Upper lobe of right lung (tissue), 1 donor: ENCODE data around the gene OLIG2. TPM values are rescaled to one million over a fixed set of nuclear protein-coding genes. Genes with fewer than 3 reads are reported as not detected.

Source experiments
- ATAC-seq: fragments of 200-7000 bp; cut with Tn5 transposase; one replicate; pipeline ENCODE4 v1.9.1; 2020; ENCODE audit warnings: mild to moderate bottlenecking, moderate library complexity
- DNase-seq: peaks from one replicate; pipeline ENCODE4 v3.0.0-alpha.2; 2020
- H3K27ac ChIP-seq: fragments of 200-600 bp; one replicate; pipeline ENCODE4 v1.8.0; 2022
- H3K27me3 ChIP-seq: fragments of 200-600 bp; one replicate; pipeline ENCODE4 v1.8.0; 2022; ENCODE audit warnings: mild to moderate bottlenecking
- H3K36me3 ChIP-seq: fragments of 200-600 bp; one replicate; pipeline ENCODE4 v1.8.0; 2022
- H3K4me1 ChIP-seq: fragments of 200-600 bp; one replicate; pipeline ENCODE4 v1.8.0; 2022
- H3K4me3 ChIP-seq: fragments of 200-600 bp; one replicate; pipeline ENCODE4 v1.8.0; 2022; ENCODE audit warnings: mild to moderate bottlenecking
- H3K9me3 ChIP-seq: fragments of 200-600 bp; one replicate; pipeline ENCODE4 v1.8.0; 2022
- intact Hi-C: fragments of 100-400 bp; cut with DNase I; formaldehyde crosslinking; loops from one replicate; pipeline ENCODE4 v1.11.0; 2022
- total RNA-seq: library from RNA; stranded (reverse); fragmentation: NEBNext Ultra II Directional; extraction: Animal tissue kit (Norgen Biotek cat#: 25700); gene quantifications from one replicate; pipeline ENCODE4 v1.2.1, GENCODE V29; 2021
- TF ChIP-seq, protein P1 (sequence below): fragments of 200-600 bp; IDR thresholded peaks from one replicate; pipeline ENCODE4 v1.8.0; 2022; ENCODE audit warnings: antibody characterized with exemption
- donor health status: DM: no; HTN: yes; CAD: no; lungs with severe emphysema.

Gene OLIG2
- total RNA-seq, 1 donor from 2014 or later: not detected

- TF ChIP-seq, protein P1, sequence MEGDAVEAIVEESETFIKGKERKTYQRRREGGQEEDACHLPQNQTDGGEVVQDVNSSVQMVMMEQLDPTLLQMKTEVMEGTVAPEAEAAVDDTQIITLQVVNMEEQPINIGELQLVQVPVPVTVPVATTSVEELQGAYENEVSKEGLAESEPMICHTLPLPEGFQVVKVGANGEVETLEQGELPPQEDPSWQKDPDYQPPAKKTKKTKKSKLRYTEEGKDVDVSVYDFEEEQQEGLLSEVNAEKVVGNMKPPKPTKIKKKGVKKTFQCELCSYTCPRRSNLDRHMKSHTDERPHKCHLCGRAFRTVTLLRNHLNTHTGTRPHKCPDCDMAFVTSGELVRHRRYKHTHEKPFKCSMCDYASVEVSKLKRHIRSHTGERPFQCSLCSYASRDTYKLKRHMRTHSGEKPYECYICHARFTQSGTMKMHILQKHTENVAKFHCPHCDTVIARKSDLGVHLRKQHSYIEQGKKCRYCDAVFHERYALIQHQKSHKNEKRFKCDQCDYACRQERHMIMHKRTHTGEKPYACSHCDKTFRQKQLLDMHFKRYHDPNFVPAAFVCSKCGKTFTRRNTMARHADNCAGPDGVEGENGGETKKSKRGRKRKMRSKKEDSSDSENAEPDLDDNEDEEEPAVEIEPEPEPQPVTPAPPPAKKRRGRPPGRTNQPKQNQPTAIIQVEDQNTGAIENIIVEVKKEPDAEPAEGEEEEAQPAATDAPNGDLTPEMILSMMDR: no peak
- Histone ChIP-seq H3K4me1 (no peaks in the 10 kb centered on the region), H3K4me3 (no peak overlapping the region), H3K9me3 (no peaks in the 10 kb centered on the region), H3K27ac (no peak overlapping the region), H3K36me3 (no peaks in the 10 kb centered on the region), H3K27me3 (peaks cover 11% of the 10 kb centered on the region)
- DNase-seq (no peak), ATAC-seq (no peak)
- intact Hi-C loops: no loop called here
These were observed 32.8 kb downstream of the OLIG2 start for GRCh38 chr21:33058527-33058926.

DNA sequence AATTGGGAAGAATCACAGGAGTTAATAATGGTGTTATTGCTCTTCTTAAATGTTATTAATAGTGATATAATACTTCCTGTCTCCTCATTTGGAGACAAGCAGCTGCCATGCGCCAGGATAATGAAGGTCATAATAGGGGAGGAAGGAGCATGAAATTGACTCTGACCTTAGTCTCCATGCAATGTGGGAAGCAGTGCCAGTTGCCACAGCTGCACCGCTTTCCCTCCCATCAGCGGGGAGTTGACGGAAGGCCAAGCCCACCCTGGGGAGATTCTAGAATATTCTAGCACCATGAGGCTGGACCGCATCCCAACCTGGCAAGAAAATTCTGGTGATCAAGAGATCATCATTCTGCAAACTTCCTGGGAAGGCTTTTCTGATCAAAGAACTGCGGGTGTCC lies 33.2 kb downstream of the OLIG2 start:
- H3K4me1 ChIP-seq: no peaks in the 10 kb centered on the region
- ATAC-seq: no peak
- no peak overlapping the region for H3K27ac ChIP-seq
- no peaks in the 10 kb centered on the region for H3K36me3 ChIP-seq
- H3K27me3 ChIP-seq: peaks cover 15% of the 10 kb centered on the region
- intact Hi-C loops: no loop called here
- TF ChIP-seq, protein P1: no peak
- H3K4me3 ChIP-seq: no peak overlapping the region
- DNase-seq: no peak
- no peaks in the 10 kb centered on the region for H3K9me3 ChIP-seq

DNA sequence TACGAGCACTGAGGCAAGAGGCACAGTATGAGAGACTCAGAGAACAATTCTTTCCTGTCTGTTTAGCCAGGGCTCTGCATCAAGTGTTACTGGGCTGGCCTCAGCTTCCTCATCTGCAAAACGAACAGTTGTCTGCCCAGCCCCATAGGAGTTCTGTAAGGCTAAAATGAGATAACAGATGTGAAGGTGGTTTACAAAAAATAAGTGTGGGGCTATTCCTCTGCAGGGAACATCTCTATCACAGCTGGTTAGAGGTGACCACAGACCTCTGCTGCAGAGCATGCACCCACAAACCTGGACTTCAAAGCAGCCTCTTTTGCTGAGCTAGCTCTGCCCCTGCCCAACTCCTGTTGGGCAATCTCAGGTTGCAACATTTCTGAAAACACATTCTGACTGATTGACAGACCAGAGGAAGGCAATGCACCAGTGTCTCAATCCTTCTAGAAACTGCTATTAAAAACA lies 33.7 kb downstream of the OLIG2 start:
- Histone ChIP-seq H3K27ac (no peak overlapping the region), H3K4me1 (no peaks in the 10 kb centered on the region), H3K36me3 (no peaks in the 10 kb centered on the region), H3K9me3 (no peaks in the 10 kb centered on the region), H3K27me3 (peaks cover 19% of the 10 kb centered on the region), H3K4me3 (no peak overlapping the region)
- intact Hi-C loops: no loop called here
- TF ChIP-seq, protein P1: no peak
- ATAC-seq: peak; percentile 85
- no peak for DNase-seq

GRCh38 chr21:33061233-33061632 lies 35.5 kb downstream of the OLIG2 start:
- Histone ChIP-seq H3K4me1 (no peaks in the 10 kb centered on the region), H3K27me3 (peaks cover 31% of the 10 kb centered on the region), H3K27ac (no peak overlapping the region), H3K4me3 (no peak overlapping the region), H3K36me3 (no peaks in the 10 kb centered on the region), H3K9me3 (no peaks in the 10 kb centered on the region)
- ATAC-seq: no peak
- no peak for DNase-seq
- intact Hi-C loops: no loop called here
- TF ChIP-seq, protein P1: no peak

GRCh38 chr21:33063375-33063883 lies 37.7 kb downstream of the OLIG2 start:
- intact Hi-C loops: no loop called here
- H3K27me3 ChIP-seq: peaks cover 52% of the 10 kb centered on the region
- no peaks in the 10 kb centered on the region for H3K4me1 ChIP-seq
- DNase-seq: no peak
- no peaks in the 10 kb centered on the region for H3K36me3 ChIP-seq
- ATAC-seq: no peak
- TF ChIP-seq, protein P1: no peak
- H3K9me3 ChIP-seq: no peaks in the 10 kb centered on the region
- H3K27ac ChIP-seq: no peak overlapping the region
- H3K4me3 ChIP-seq: no peak overlapping the region
